ENCODE measurements around the gene OTOF.

OTOF gene

DNA sequence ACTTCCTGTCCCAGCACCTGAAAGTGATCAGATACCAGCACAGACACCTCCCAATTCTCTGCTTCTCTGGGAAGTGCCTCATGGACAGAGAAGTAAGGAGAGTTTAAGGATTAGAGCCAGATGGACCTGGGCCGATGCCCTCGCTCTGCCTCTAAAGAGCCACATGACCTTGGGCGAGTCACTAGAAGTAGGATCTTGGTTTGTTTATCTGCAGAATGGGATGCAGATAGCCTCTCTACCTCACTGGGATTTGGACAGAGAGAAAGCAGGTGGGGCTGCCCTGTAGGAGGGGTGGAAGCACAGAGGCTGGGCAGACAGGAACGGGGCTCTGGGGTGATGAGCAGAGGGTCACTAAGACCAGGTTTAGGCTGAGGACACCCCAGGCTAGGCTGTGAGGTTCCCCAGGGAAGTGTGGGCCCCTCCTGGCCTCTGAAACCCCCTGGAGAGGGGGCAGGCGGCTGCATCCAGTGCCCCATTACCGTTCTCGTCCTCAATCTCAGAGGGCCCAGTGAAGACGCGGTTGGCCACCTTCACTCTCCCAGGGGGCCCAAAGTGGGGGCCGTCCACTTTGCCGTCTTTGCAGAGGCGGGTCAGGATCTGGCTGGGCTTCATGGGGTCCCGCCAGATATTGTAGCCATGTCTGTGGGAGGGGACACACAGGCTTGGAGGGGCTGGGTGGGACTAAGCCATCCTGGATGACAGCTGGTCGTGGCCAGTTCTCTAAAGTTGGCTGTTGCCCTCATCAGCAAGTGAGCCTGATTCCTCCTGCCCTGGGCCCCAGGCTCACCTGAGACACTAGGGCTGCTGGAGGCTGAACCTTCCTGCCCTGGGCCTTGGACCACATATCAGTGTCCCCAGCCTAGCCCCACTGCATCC, 13.3 kb downstream of the OTOF start:
- no peak for DNase-seq (ENCODE audit: low spot score)

DNA sequence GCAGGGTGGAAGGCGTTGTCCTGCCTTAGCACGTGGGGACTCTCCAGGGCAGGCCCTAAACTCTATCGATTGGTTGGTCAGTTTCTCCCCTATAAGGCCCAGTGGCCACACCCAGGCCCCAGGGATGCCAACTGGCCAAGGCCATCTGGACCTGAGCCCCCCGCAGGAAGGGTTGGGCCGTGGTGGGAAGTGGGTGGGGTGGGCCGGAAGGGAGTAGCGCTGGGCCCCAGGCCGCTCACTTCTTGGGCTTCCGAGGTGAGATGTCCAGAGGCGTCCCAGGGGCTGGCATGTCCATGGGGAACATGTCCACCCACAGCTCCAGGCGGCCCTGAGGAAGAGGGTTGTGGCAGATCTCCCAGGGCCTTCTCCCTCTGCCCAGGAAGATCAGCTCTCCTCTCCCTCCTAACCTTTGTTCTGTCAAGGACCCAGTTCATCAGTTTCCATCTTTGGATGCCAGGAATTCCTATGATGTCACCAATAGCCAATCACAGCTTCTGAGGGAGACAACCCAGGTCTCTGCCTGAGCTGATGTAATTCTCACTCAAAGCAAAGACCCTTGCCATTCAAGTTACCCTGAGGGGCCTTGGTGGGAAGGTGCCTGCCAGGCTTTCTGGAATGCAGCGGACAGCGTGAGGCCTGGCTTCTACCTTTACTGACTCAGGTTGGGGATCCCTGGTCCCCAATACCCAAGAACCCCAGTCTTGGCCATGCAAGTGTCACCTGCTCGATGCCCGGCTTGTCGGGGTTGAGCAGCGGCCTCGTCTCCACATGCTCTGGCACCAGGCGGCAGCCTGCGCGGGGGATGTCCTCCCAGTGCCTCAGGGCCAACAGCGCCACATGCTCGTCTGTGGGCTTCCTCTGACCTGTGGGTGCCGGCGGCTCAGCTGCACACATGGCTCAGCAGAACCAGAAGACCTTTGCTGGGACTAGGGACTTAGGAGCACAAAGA, 14.4 kb downstream of the OTOF start:
- no peak for DNase-seq (ENCODE audit: low spot score)

DNA sequence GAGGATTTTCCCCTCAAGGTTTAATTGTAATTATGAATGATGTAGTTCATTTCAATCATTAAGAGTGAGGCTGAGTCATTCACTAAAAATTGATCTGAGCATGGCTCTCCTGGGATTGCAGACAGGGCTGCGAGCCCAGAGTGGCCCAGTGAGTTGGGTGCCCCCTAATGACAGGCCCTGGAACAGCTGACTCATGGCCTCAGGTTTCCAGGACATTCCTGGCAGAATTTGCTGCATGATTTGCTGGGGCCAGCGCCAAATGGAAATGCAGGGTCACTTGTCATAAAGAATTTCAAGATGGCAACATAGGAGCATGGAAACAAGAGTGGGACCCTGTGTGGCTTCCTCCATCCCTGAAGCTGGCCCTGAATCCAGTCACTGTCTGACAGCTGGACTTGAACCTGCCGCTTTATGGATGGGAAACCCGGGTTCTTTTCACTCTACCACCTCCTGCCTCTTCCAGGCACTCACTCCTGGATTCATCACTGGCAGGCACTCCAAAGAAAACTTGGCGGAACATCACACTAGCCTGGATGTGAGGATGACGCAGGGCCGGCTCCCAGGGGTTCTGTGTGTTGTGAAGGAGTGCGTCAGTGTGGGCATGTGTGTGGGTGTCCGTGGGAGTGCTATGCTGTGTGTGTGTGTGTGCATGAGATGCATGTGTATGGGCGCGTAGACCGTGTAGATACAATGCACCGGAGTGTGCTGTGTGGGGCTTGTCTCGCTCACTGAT, 15.2 kb downstream of the OTOF start:
- peak; percentile 84 for DNase-seq (ENCODE audit: low spot score)

DNA sequence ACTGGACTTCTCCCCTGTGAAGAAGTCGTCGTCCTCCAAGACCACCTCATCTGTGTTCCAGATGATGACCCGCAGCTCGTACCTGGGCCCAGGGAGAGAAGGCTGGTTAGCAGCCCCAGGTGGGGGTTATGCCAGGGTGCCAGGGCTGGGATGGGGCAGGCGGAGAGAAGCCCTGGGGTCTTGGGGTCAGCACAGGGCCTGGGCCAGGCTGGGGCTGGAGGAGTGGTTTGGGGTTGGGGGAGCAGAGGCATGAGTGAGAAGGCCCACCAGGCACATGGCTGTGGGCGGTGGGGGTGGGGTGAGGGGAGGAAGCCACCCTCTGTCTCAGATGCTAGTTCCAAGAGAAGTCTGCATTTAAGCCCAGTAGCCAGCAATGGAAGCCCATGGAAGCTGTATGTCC, 15.8 kb downstream of the OTOF start:
- DNase-seq (ENCODE audit: low spot score), result no peak

DNA sequence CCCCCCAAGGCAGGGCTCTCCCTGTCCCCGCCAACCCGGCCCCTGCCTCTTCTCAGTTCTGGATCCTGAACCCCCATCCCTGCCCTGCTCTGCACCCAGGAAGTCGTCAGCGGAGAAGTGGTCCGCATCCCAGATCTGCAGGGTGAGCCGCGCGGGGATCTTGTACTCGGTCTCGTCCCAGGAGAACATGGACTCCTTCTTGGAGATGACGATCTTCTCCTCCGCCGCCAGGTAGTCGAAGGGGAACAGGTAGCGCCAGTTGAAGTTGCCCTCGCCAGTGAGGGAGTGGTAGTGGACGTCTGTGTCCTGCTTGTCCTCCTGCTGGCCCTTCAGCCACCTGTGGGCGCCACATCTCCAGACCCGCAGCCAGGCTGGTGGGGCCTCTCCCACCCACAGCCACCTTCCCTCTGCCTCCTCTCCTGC, 16.3 kb downstream of the OTOF start:
- no peak for DNase-seq (ENCODE audit: low spot score)

DNA sequence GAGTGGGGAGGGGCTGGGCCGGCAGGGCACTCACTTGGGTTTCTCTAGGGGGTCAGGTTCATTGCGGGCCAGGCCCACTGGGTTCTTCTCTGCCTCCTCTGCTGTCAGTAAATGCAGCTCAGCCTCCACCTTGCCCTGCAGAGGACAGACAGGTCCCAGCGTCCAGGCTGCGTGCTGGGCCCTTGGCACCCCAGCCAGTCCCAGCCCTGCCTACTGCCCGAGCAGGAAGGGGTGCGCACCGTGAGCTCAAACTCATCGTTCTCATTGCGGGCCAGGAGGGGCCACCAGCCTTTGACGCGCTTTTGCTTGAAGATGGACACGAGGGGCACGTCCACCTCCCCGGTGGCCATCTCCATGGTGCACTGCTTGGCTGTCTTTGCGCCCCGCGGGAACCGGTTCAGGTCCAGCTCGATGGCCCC, 17.3 kb downstream of the OTOF start:
- no peak for DNase-seq (ENCODE audit: low spot score)

DNA sequence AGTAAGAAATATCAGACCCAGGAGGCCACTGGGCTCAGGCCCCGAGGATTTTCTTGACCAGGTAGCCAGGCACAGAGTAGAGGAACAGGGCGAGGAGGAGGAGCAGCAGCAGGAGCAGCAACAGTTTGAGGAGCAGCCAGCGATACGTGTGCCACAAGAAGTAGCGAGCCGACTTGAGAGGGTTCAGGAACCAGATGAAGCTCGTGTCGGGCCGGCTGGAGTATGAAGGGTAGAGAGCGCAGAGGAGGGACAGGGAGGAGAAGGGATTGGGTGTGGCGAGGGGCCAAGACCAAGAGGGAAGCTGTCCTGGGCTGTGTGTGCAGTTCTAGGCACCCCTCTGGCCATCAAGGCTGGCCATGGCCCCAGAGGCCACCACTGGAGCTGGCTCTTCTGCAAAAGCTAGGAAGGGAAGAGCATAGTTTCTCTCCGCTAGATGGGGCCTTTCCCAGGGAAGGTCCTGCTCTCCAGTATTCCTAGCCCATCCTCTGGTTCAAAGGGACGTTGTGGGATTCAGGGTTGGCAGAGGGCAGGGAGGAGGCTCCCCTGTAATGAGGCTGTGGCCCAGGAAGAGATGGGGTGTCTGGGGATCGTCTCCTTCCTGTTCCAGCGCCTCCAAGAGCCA, 17.8 kb downstream of the OTOF start:
- DNase-seq (ENCODE audit: low spot score), result no peak

DNA sequence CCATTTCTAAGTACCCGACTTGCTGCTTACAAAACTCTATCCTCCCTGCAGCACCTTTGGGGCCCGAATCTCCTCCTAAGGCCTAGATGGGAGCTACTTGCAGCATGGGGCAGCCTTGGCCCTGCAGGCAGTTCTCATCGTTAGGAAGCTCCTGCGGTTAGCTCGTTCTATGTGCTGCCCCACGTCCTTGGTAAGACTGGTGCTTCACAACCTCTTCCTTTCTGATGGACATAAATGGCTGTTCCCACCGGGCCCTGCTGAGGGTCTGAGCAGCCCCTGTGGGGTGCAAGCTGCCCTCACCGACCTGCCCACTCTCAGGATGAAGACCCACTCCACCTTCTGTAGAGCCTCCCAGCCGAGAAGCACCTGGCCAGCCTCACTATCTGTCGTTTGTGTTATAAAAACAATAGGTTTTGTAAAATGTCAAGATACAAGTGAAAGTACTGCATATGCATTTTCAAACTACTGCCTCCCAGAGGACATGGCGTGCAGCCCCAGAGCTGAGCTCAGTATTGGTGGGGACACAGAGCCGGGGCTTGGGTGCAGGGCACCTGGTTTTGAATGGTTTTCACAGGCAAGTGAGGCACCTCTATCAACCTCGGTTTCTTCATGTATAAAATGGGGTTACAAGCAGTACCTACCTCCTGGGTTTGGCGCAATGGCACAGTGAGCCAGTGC, 19.4 kb downstream of the OTOF start:
- DNase-seq (ENCODE audit: low spot score), result no peak

DNA sequence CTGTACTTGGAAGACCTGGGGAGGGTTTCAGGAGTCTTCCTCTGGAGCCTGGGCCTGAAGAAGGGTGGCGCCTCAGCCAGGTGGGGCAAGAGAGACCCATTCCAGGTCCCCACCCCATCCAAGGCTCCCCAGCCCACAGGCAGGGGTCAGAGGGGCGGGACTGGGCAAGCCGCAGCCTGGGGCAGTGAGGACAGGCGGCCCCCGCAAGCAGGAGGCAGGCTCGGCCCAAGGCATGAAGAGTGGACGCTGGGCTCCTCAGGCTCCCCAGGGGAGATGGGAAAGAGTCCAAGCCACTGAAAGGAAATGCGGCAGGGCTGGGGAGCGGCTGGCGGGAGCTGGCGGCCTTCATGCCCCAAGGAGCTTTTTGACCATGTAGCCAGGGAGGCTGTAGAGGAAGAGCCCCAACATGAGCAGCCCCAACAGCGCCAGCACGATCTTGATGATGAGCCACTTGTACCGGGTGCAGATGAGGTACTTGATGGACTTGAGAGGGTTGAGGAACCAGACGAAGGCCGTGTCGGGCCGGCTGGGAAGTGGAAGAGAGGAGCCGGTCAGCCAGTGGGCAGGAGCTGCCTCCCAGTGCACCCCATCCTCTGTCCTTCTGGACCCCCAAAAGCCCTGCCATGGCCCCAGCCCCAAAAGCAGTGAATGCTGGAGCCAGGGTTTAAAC, 20.1 kb downstream of the OTOF start:
- no peak for DNase-seq (ENCODE audit: low spot score)

DNA sequence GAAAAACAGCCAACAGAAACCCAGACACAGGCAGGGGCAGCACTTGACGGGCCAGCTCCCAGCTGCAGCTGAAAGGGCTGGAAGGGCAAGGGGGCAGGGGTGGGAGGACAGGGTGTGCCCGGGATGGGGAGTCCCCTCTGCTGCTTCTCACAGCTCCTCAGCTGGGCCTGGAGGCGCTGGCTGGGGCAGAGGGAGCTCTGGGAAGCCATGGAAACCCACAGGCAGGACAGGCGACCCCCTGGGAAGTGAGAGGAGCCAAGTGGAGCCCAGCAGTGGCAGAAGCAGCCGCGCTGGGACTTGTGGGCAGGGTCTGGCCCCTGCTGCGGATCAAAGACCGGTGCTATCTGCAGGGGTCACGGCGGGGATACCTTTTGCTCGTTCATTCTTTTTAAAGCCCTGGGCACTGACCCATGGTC, 20.7 kb downstream of the OTOF start:
- DNase-seq (ENCODE audit: low spot score), result no peak

DNA sequence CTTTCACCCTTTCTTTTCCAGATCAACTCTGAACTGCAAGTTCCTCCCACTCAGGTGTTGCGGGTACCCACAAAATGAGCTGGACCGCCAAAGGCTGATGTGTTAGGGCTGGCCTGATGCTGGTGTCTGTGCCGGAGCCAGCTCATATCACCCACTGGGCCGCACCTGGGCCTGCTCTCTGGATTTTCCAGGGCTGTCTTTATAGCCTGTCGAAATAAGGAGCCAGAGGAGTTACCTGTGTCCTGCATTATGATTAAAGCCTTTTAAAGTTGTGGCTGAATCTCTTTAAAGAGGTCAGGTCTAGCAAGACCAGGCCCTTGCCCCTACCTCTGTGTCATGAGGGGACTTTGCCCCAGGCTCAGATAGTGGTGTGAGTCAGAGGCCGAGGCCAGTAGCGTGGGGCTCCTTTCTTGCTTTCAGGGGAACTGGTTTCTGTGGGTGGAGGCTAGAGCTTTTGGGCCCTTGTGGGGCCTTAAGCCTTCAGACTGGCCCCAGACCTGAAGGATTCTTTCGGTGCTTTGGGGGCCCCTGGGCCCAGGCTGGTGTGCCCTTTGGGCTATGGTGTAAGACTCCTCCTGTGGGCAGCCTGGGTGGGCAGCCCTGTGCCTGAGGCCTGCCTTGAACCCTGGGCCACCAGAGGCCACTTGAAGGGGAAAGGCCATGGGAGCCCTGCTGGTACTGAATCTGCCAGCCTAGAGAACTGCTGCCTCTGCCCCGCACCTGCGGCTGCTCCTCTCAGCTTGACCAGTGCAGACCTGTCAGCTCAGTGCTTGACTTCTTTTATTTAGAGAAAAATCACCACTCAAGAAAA, 21.3 kb downstream of the OTOF start:
- DNase-seq (ENCODE audit: low spot score), result no peak

DNA sequence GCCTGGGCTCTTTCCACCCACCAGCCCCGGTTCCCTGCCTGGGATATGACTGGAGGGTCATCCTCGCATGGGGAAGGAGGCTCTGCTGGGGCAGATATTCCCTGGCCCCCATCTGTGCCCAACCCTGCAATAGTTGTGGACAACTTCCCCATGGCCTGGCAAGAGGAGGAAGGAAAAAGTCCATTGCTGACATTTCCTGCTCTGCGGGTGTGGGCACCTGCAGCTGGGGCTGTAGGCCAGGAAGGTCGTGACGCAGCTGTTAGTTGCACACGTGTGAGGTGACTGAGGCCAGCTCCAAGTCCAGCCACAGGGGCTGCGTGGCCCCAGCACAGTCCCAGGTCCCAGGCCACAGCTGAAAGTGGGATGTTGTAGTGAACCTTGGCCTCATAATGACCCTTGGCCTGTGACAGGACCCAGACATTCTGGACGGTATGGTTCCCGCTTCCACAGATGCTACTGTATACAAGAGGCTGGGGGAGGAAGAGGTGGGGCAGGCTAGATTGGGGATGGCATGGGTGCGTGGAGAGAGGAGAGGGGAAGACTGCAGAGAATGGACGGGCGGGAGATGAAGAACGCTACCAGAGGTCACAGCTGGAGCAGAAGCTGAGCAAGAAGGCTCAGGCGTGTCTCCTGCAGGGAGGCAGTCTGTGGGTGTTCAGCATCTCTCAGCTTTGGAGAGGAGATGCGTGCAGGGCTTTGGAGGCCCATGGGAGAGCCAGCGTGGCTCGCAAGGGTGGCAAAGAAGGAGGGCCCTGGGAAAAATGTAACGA, 22.1 kb downstream of the OTOF start:
- no peak for DNase-seq (ENCODE audit: low spot score)

DNA sequence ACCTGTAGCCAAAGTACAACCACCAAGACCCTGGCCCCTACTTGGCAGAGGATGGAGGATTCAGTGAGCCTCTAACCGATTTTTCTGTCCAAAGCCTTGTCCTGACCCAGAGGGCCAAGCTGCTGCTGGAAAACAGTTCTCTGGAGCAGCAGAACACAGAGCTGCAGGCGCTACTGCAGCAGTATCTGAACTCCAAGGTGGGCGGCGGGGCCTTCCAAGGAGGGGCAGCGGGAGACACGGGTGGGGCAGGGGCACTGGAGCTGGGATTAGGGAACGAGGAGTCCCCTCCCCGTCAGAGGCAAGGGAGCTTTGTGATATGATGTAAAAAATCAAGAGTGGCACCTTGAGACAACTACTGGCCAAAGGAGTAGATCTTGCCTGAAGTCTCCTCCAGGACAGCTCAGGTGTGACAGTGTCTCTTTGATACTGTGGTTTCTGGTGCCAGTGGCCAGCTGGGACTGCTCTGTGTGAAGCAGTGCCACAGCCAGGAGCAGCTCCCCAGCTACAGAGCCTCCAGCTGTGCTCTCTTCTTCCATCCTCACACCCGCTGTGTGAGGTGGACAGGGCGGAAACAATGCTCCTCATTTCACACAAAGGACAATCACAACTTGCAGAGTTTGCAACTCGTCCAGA, 22.8 kb downstream of the OTOF start:
- DNase-seq (ENCODE audit: low spot score), result no peak

DNA sequence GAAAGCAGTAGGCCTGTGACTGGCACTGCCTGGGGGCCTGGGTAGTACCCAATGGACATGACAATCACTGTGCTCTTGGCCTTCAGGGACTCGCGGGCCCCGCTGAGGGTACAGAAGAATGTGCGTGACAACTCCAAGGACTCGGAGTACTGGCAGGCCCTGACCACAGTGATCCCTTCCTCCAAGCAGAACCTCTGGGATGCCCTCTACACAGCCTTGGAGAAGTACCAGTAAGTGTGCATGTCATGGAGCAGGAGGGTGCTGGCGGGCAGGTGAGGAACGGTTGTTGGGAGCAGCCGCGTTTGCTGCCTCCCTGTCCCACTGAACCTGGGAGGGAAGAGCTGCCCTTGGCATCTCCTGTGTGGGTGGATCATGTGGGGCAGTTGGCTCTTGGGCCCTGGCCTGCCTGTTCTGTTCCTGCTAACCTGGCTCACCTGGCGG, 23.3 kb downstream of the OTOF start:
- no peak for DNase-seq (ENCODE audit: low spot score)

DNA sequence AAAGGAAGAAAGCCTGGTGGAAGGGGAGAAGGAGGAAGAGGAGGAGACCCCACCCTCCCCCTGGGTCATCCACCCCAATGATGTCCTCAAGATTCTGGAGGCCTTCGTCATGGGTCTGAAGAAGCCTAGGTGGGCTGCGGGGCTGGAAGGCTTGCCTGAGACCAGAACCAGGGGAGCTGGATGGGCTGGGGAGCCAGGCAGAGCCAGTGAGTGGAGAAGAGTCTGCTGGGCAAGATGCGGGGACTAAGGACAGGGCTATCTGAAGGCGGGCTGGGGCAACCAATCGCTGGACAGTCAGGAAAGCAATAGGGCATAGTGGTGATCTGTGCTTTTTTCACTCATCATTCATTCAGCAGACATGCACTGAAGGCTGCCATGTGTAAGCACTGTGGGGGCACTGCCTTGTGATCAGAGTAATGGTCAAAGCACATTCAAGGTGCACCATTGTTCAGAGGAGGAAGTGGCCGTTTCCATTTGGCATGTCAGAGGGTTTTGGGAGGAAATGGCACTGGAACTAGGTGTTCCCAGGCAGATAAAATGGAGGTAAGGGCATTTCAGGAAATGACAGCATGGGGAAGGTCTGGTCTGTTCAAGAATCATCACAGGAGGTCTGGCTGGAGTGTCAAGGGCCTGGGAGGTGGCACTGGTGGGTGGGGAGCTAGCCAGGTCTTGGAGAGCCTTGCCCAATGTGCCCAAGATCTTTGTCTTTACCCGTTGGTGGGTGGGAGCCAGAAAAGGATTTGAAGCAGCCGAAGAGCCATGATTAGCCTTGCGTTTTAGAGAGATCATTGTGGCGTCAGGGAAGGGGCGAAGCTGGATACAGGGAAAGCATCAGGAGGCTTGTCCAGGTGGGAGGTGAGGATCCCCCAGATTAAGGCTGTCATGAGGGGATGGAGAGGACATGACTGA, 24.2 kb downstream of the OTOF start:
- no peak for DNase-seq (ENCODE audit: low spot score)

DNA sequence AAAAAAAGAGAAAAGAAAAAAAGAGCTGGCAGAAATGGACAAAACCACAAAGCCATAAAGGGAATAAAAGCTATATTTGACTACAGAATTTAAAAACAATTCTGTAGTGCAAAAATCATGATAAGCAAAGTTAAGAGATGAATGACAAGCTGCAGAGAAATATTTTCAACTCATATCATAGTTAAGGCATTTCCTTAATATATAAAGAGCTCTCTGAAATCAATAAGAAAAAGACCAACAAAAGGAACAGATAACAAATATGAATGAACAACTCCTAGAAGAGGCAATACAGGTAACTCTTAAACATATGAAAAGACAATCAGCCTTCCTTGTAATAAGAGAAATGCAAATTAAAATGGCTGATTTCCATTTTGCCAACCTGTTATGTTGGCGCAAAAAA, 26.2 kb downstream of the OTOF start:
- DNase-seq (ENCODE audit: low spot score), result no peak

DNA sequence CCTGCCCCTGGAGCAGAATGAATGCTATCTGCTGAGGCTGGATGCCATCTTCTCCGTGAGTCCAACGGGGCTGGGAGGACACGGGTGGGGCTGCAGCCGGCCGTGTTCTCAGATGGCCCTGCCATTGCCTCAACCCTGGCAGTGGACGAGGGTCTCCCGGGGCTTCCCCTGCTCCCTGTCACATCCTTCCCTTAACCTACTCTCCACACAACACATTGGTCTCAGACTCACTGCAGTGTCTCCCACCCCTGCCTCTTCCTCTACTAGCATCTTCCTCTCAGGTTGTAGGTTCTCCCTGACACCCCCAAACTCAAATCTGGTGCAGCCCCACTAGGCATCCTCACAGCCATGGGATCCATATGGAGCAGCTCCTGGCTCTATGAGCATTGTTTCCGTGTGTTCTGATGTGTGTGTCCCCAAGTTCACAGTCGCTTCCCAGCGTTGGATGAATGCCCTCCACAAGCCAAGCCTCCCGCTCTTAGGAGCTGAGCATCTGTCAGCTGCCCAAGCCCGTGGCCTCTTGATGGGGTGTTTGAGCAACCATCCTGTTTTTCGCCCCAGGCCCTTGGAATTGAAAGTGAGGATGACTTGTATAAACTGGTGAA, 27.8 kb downstream of the OTOF start:
- no peak for DNase-seq (ENCODE audit: low spot score)

Data from AG08396 (cell line).